Gastrocnemius medialis (tissue), 4 donors: ENCODE measurements around the gene GPR183. TPM values are rescaled to one million over a fixed set of nuclear protein-coding genes. Genes with fewer than 3 reads are reported as not detected.

Experiments used
- ATAC-seq, 2 donors: fragments of 150-250 bp; one replicate each; pipeline ENCODE4 v1.9.1; 2016
- DNase-seq, 2 donors: peaks; one replicate each; pipeline ENCODE4 v3.0.0-alpha.2; 2019
- H3K27ac ChIP-seq, 4 donors: fragments of 200-600 bp; sonication (generic); 1 replicate in 1 of 4; 2 replicates in 3 of 4; pipeline ENCODE4 v1.5.1; 2016 to 2018; ENCODE audit warnings: mild to moderate bottlenecking in 2 of 4, moderate library complexity in 1 of 4
- H3K27me3 ChIP-seq, 3 donors: fragments of 200-600 bp; sonication (generic) in 2 of 3; 1 replicate in 1 of 3; 2 replicates in 2 of 3; pipeline versions ENCODE4 v1.5.1 to v1.6.0; 2016 to 2019; ENCODE audit warnings: mild to moderate bottlenecking in 1 of 3, moderate library complexity in 1 of 3
- H3K36me3 ChIP-seq, 2 donors: fragments of 200-600 bp; sonication (generic) in 1 of 2; one replicate each; pipeline ENCODE4 v1.5.1; 2017 to 2018
- H3K4me1 ChIP-seq, 2 donors: fragments of 200-600 bp; sonication (generic) in 1 of 2; one replicate each; pipeline ENCODE4 v1.5.1; 2016 to 2017; ENCODE audit warnings: mild to moderate bottlenecking in 2 of 2
- H3K4me3 ChIP-seq, 4 donors: fragments of 200-600 bp; sonication (generic) in 3 of 4; 1 replicate in 1 of 4; 2 replicates in 3 of 4; pipeline ENCODE4 v1.5.1; 2016 to 2019; ENCODE audit warnings: mild to moderate bottlenecking in 2 of 4
- H3K9me3 ChIP-seq, 3 donors: fragments of 200-600 bp; sonication (generic) in 2 of 3; 1 replicate in 1 of 3; 2 replicates in 2 of 3; pipeline ENCODE4 v1.5.1; 2016 to 2019
- POLR2A ChIP-seq, 2 donors: fragments of 450-650 bp; IDR thresholded peaks; one replicate each; pipeline ENCODE4 v1.6.1; 2017; ENCODE audit warnings: antibody characterized with exemption in 2 of 2, mild to moderate bottlenecking in 2 of 2, moderate library complexity in 2 of 2
- in situ Hi-C, 4 donors: fragments of 200-750 bp; cut with MboI; loops; one replicate each; pipeline versions ENCODE4 v1.15.0 to v1.8.0; 2017; ENCODE audit warnings: low sequenced_read_pairs in 4 of 4
- intact Hi-C: fragments of 100-400 bp; cut with DNase I; formaldehyde crosslinking; loops from one replicate; pipeline ENCODE4 v1.15.1; 2023; ENCODE audit warnings: low total_unique reads
- total RNA-seq, 4 donors: library from RNA; depleted of rRNA; stranded (reverse); fragments of >200 nt; gene quantifications; one replicate each; pipeline versions ENCODE4 v1.1.0 to v1.2.3, GENCODE V29; 2016
- TF ChIP-seq, protein P1 (sequence below), 5 experiments: fragments of 450-650 bp in 3 of 5; fragments of 200-600 bp in 2 of 5; sonication (generic) in 2 of 5; IDR thresholded peaks in 4 of 5; conservative IDR thresholded peaks in 1 of 5; 1 replicate in 4 of 5; 2 replicates in 1 of 5; pipeline ENCODE4 v1.5.1; 2016 to 2019; ENCODE audit warnings: antibody characterized with exemption in 5 of 5, mild to moderate bottlenecking in 3 of 5, moderate library complexity in 3 of 5

GPR183 gene
- total RNA-seq, 4 donors from 2014 or later = 0.49 to 3.4 (median 2.5) TPM

GRCh38 chr13:99329477-99329876 lies 22.3 kb upstream of the GPR183 start:
- Histone ChIP-seq H3K9me3 (no peaks in the 10 kb centered on the region), H3K4me3 (no peak overlapping the region), H3K4me1 (peaks cover 12 to 18% of the 10 kb centered on the region in 2 donors), H3K27me3 (no peaks in the 10 kb centered on the region), H3K36me3 (no peaks in the 10 kb centered on the region), H3K27ac (no peak overlapping the region)
- DNase-seq (no peak), ATAC-seq (no peak)
- intact Hi-C loops (no loop called here), in situ Hi-C loops (no loop called here)
- no peak for TF ChIP-seq POLR2A (IDR thresholded peaks at IDR 0.05)
- TF ChIP-seq, protein P1, sequence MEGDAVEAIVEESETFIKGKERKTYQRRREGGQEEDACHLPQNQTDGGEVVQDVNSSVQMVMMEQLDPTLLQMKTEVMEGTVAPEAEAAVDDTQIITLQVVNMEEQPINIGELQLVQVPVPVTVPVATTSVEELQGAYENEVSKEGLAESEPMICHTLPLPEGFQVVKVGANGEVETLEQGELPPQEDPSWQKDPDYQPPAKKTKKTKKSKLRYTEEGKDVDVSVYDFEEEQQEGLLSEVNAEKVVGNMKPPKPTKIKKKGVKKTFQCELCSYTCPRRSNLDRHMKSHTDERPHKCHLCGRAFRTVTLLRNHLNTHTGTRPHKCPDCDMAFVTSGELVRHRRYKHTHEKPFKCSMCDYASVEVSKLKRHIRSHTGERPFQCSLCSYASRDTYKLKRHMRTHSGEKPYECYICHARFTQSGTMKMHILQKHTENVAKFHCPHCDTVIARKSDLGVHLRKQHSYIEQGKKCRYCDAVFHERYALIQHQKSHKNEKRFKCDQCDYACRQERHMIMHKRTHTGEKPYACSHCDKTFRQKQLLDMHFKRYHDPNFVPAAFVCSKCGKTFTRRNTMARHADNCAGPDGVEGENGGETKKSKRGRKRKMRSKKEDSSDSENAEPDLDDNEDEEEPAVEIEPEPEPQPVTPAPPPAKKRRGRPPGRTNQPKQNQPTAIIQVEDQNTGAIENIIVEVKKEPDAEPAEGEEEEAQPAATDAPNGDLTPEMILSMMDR (IDR thresholded peaks at IDR 0.05 in 4 of 5, conservative IDR thresholded peaks at IDR 0.05 in 1 of 5) = no peak

DNA sequence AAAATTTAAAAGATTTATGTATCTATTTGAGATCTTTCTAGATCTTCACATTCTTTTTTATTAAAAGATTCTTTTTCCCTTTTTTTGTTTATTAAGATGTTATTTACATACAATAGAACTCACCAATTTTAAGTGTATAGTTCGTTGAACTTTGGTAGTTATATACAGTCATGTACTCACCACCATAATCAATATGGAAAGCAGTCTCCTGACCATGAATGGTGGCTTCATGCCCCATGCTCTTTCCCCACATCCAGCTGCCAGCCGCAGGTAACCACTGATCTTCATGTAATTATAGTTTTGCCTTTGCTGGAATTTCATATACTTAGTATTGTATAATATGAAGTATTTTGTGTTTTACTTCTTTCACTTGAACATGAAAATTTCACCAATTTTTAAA lies 20.6 kb upstream of the GPR183 start:
- H3K9me3 ChIP-seq = no peaks in the 10 kb centered on the region
- in situ Hi-C loops = no loop called here
- H3K36me3 ChIP-seq = no peaks in the 10 kb centered on the region
- no peak for ATAC-seq
- no peak overlapping the region for H3K27ac ChIP-seq
- TF ChIP-seq, protein P1 (IDR thresholded peaks at IDR 0.05 in 4 of 5, conservative IDR thresholded peaks at IDR 0.05 in 1 of 5) = no peak
- TF ChIP-seq POLR2A (IDR thresholded peaks at IDR 0.05) = no peak
- no peaks in the 10 kb centered on the region for H3K27me3 ChIP-seq
- H3K4me3 ChIP-seq = no peak overlapping the region
- H3K4me1 ChIP-seq = peaks cover 13 to 14% of the 10 kb centered on the region in 2 donors
- intact Hi-C loops = no loop called here
- no peak for DNase-seq

DNA sequence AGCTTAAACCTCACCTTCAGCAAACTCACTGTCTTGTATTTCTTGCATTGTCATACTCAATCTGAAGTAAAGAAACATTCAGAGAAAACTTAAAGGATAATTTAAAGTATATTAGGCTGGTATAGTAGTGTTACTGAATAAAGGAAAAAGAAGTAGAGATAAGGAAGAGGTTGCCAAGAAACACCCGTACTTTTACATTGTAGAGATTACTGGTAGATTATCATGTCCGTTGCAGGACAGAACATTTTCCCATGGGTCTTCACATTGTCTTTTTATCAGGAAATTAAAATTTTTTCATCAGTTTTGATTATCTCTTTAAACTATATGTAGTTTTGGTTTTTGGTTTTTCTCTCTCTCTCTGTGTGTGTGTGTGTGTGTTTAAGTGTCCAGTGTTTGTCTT lies 19.9 kb upstream of the GPR183 start:
- TF ChIP-seq, protein P1 (IDR thresholded peaks at IDR 0.05 in 4 of 5, conservative IDR thresholded peaks at IDR 0.05 in 1 of 5) = no peak
- TF ChIP-seq POLR2A (IDR thresholded peaks at IDR 0.05) = no peak
- peaks cover 7 to 8% of the 10 kb centered on the region in 2 donors for H3K4me1 ChIP-seq

GRCh38 chr13:99326012-99326411 lies 18.8 kb upstream of the GPR183 start:
- Histone ChIP-seq H3K27me3 (no peaks in the 10 kb centered on the region), H3K4me3 (no peak overlapping the region), H3K4me1 (peaks cover 0 to 6% of the 10 kb centered on the region in 2 donors), H3K27ac (no peak overlapping the region), H3K9me3 (no peaks in the 10 kb centered on the region), H3K36me3 (no peaks in the 10 kb centered on the region)
- TF ChIP-seq, protein P1 (IDR thresholded peaks at IDR 0.05 in 4 of 5, conservative IDR thresholded peaks at IDR 0.05 in 1 of 5) = no peak
- no peak for TF ChIP-seq POLR2A (IDR thresholded peaks at IDR 0.05)
- DNase-seq = no peak
- ATAC-seq = no peak
- intact Hi-C loops = no loop called here
- in situ Hi-C loops = no loop called here

More for the DNA sequence above, 19.9 kb upstream of the GPR183 start:
- ATAC-seq = no peak
- intact Hi-C loops = no loop called here
- H3K36me3 ChIP-seq = no peaks in the 10 kb centered on the region
- no peak for DNase-seq
- in situ Hi-C loops = no loop called here
- H3K27me3 ChIP-seq = no peaks in the 10 kb centered on the region
- no peaks in the 10 kb centered on the region for H3K9me3 ChIP-seq
- no peak overlapping the region for H3K4me3 ChIP-seq
- no peak overlapping the region for H3K27ac ChIP-seq

- Histone ChIP-seq H3K36me3 (peaks cover 0 to 8% of the 10 kb centered on the region in 2 donors), H3K4me1 (peaks cover 5 to 6% of the 10 kb centered on the region in 2 donors), H3K27me3 (no peaks in the 10 kb centered on the region), H3K9me3 (no peaks in the 10 kb centered on the region), H3K4me3 (no peak overlapping the region), H3K27ac (no peak overlapping the region)
- in situ Hi-C loops = no loop called here
- intact Hi-C loops = no loop called here
- no peak for ATAC-seq
- TF ChIP-seq, protein P1 (IDR thresholded peaks at IDR 0.05 in 4 of 5, conservative IDR thresholded peaks at IDR 0.05 in 1 of 5) = no peak
- TF ChIP-seq POLR2A (IDR thresholded peaks at IDR 0.05) = no peak
- no peak for DNase-seq
These were observed 16.3 kb upstream of the GPR183 start for GRCh38 chr13:99323488-99323887.
